DLD1 (cell line): ENCODE results near the gene SPTLC2.

ENCODE experiments used
- in situ Hi-C: cut with HindIII; loops from 2 replicates; pipeline ENCODE4 v1.10.0; 2017; ENCODE audit warnings: low sequenced_read_pairs

The SPTLC2 gene

DNA sequence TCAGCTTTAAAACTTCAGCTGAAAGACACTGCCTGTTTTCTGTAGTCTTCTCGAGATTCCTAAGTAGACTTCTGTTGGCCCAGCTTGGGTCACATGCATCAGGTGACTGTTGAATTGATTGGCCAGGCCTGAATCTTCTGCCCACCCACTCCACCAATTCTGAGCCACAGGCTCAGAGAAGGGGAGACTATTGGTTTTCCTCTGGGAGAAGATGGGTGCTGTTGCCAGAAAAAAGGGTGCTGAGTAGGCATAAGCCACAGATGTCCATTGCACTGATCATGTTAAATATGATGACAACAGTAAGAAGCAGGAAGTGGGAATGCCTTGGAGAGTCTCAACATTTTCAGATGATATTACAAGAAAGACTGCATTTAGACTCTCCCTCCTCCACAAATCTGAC lies 6.8 kb upstream of the SPTLC2 start:
- in situ Hi-C loops: no loop called here

DNA sequence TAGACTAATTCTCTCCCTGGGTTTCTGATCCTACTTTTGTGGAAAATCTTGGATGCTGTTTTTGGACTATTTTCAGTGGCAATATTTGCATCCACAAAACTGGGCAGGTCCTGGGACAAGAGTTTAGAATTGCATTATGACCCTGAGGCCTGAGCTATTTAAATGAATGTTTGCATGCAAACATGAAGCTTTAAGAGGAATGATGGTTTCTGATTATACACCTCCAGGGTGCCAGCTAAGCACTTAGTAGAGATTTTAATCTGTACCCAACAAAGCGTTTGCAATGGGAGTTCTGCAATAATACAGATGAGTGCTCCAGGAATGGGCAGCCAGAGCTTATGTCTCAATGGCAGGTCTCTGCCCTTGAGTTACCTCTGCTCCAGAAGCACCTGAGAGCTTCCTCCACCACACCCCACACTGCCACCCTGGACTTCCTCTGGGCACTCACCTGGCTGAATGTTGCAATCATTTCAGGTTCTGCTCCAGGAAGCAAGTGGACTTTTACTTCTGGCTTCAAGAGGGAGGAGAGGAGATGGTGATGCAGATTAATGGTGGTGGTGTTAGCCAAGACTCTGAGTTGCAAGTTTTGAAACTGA lies 6.0 kb upstream of the SPTLC2 start:
- in situ Hi-C loops: no loop called here

DNA sequence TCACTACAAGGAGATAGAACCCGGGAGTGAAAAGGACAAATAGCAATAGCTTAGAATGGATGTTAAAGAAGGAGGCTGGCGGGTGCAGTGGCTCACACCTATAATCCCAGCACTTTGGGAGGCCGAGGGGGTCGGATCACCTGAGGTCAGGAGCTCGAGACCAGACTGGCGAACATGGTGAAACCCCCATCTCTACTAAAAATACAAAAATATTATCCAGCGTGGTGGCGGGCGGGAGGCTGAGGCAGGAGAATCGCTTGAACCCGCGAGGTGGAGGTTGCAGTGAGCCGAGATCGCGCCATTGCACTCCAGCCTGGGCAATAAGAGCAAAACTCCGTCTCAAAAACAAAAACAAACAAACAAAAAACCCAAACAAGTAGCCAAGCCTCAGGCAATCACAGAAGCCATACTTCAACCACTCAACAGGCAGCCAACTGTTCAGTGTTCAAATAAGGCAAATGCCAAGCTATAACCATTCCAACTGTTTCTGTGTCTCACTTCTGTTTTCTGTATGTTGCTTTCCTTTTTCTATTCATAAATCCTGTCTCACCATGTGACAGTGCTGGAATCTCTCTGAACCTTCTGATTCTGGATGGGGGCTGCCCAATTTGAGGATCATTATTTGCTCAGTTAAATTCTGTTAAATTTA lies 3.9 kb upstream of the SPTLC2 start:
- in situ Hi-C loops: no loop called here

DNA sequence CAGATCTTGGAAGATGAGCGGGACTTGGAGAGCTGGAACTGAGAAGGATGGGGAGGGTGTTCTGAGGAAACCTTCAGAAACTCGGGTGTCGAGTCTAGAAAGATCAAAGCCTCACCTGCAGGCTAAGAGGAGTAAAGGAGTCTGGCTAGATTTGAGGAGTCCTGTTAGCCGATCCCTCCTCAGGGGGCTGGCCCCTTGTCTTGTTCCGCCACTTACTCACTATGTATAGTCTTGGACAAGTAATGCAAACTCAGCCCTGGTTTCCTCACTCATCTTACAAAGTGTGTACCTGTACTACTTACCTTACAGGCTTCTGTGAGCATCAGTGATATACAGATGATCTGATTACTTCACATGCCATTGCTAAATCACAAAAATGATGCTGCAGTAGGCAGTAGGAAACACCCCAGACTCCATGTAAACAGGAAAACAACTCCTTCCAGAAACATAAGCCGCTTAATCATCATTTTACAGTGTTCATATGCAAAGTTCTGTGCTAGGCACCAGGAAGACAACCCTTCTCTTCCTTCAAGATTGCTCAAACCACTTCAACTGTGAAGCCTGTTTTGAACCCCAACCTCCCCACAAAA lies 2.0 kb upstream of the SPTLC2 start:
- in situ Hi-C loops: no loop called here

DNA sequence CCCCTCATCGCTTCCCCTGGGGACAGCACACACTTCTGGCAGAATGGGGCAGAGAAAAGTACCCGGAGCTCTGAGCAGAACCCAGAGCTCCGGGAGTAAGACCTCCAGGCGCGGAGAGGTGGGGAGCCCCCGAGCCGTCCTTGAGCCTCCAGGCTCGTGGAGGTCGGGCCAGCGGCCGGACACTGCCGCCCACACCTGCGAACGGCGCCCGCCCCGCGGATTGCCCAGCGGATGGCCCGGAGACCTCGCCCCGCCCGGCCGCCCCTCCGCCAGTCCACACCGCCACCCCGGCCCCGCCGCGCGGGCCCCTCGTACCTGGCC lies 344 bp downstream of the SPTLC2 start:
- in situ Hi-C loops: no loop called here

DNA sequence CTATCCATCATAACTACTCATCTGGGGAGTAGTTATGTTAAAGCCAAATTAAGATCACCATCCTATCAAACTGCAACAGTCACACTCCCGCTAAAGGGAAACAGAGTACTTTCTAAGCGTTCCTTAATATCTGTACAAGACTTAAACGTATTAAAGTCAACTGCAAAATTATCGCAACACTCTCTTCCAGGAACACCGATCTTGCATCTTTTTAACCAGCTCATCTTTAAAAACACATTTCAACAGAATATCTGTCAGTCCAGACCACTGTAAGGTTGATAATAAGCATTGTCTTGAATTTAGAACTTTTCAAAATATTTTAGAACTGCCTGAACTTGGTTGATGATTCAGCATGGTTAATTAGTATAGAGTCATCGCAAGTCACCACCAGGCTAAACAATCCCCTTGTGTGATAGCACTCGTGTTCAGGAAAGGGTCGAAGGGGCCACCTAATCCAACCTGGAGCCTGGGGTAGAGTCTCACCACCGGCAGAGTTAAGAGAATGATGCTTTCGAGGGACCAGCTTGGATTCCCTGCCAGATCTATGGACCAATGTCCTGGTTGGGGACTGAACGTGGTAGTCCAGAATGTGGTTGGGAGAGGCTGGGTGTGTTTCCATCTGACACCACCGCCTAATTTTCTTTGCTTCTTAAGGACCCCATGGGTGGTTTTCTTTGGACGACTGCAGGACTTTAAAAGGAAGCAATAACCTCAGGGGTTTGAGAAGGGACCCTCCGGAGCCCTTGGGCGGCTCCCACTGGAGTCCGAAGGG lies 890 bp downstream of the SPTLC2 start:
- in situ Hi-C loops: no loop called here

DNA sequence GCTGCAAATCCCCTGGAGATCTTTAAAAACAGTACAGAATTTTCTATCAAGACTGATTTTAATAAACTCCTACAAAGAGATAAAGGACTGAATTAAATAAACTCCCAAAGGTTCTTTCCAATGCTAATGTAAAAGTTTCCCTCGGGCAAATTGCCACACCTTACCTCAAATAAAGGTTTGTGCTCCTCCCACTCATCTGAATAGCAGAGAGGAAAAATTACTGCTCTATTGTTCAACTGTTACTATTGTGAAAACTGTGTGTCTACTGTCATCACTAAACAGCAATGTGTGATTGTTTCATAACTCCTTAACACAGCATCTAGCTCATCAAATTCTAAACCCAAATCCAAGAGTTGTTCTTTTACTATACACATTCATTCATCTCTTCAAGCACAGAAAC lies 3.2 kb downstream of the SPTLC2 start:
- in situ Hi-C loops: no loop called here

DNA sequence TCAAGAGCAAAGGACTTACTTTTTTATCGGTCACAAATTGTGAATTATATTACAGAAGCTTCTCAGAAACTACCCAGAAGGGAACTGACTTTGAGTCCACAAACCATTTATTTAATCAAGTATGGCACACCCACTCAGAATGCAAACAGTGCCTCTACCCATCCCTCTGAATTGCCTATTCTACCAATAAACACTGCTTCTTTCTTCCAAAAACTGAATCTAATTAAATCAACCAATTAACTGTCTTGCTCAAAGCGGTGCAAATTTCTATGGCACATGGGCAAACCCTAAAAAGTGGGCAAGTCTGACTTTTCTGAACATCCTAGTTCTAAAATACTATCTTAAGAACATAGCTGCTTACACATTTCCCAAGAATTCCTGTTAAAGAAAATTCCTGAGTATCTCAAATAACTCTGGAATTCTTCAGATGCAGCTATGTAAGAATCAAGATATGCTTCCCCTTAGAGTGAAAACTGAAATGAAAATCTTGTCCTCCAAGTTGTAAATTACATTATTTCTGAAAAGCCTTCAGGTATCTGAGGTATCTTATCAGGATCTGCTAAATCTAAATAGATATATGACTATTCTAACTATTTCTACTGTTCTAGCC lies 4.3 kb downstream of the SPTLC2 start:
- in situ Hi-C loops: no loop called here

DNA sequence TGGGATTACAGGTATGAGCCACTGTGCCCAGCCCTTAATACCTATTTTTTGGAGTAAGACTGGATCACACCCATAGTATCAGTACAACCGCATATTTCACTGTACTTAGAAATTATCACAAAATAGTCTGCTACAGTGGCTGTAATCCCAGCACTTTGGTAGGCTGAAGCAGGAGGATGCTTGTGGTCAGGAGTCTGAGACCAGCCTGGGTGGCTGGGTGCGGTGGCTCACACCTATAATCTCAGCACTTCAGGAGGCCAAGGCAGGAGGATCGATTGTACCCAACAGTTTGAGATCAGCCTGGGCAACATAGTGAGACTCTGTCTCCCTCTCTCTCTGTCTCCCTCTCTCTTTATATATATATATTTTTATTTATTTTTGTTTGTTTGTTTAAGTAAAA lies 5.9 kb downstream of the SPTLC2 start:
- in situ Hi-C loops: no loop called here

DNA sequence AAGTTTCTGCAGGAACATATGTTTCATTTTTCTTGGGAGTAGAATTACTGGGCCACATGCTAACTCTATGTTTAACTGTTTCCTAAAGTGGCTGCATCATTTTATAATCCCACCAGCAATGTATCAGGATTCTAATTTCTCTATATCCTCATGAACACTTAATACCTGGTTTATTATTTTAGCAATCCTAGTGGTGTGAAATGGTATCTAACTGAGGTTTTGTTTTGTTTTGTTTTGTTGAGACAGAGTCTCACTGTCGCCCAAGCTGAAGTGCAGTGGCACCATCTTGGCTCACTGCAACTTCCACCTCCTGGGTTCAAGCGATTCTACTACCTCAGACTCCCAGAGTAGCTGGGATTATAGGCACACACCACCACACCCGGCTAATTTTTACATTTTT lies 6.5 kb downstream of the SPTLC2 start:
- in situ Hi-C loops: no loop called here

DNA sequence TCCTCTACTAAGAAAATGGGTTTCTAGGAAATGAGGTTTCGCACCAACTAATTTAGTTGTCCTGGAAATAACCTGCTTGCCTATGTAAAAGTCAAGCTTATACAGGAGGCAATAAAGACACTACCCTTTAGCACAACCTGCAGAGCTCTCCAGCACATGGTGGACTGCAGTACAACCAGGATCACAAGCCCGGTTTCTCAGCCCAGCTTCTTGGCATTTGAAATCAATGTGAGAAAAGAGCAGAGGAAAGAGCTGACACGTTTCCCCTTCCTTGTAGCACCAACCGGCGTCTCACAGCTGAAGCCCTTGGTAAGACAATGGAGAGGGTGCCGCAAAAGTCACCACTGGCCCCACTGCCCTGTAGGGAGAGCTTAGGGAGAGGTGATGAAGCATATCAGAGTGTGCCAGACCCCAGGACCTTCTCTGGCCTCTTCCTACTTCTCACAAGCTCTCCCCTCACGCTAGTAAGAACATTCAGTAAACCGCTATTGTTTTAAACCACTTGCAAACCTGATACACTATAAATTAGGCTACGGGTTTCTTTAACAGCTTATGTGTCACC lies 8.6 kb downstream of the SPTLC2 start:
- in situ Hi-C loops: no loop called here

DNA sequence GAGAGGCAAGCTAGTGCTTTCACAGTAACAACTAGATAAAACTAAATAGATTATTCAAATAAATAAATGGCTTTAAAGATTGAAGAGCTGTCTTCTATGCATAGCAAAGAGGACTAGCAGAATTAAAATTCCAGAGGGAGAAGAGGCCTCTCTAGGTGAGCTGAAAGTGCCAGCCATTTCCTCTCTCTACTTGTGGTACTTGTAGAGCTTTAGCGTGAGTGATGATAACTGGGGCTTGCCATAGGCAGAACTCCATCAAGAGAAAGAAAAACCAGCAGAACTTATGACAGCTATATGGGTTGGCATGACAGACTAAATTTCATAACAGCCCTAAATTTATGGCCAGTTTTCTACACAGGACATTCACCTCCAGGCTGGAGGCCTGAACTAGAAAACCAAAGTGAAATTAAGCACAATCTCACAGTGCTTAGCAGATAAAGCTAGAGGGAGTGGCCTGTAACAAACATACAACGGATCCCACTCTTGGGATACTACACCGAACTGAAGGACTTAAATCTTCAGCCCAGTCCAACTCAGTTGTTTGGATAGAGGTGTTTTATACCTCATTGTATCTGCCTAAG lies 11.0 kb downstream of the SPTLC2 start:
- in situ Hi-C loops: no loop called here

DNA sequence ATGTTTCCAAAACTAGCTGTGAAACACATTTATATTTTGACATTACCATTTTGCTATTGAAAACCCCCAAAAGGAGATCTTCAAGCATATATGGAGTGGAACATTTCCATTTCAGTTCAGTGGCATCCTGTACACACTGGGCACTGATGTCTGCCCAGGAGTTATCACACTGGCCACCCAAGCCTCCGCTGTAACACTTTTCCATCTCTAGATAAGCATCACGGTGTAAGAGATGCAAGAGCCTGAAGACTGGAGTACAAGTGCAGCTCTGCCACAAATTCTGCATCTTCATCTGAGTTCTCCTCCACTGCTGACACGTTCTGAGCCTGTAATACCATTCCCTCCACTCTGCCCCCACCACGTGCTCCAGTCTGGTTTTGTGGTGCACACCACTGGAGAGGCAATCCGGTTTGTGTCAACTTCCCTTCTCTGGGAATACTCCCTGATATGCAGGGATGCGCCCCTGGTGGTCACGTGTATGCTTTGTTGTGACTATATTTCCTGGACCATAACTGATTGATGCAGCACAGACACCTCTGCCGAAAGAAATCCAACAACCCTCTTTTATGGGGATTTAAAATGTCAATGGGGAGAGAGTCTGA lies 12.7 kb downstream of the SPTLC2 start:
- in situ Hi-C loops: no loop called here

DNA sequence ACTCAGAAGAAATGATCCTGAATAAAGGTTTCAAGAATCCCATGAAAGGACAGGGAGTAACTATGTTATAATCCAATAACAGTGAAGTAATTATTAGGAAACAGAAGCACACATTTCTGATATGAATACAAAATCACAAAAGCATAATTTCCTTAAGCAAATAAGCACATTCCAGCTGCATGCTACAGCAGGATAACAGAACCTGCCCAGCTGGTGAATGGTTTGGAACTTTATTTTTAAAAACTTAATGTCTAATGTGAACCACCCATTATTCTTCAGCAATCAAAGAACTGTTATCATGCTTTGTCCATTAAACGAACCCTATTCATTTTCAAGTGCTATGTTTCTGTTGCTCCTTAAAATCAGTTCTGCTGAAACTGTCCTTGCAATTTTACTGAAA lies 13.4 kb downstream of the SPTLC2 start:
- in situ Hi-C loops: no loop called here

DNA sequence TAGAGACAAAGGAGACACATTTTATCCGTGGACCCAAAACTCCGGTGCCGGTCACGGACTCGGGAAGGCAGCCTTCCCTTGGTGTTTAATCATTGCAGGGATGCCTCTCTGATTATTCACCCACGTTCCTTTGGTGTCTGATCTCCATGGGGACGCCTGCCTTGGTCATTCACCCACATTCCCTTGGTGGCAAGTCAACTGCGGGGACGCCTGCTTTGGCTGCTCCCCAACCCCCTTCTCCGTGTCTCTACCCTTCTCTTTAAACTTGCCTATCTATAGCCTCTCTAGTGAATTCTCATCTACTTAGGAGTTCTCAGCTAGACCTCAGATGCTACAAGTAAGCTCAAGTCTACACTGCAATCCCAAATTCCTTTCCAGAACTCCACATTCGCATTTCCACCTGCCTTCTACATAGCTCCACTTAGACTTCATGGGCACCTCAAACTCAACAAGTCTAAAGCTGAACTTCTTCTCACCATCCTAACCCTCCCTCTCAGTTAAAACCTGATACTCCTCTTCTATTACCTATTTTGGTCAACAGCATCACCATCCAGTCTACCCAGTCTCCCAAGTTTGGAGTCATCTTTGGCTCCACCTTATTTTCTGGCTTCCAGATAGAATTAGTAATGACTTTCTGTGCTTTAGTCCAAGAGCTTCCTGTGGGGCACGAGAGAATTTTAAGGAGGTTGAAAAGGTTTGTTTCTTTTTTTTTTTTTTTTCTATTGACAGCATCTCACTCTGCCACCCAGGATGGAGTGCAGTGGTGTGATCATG lies 14.4 kb downstream of the SPTLC2 start:
- in situ Hi-C loops: no loop called here

DNA sequence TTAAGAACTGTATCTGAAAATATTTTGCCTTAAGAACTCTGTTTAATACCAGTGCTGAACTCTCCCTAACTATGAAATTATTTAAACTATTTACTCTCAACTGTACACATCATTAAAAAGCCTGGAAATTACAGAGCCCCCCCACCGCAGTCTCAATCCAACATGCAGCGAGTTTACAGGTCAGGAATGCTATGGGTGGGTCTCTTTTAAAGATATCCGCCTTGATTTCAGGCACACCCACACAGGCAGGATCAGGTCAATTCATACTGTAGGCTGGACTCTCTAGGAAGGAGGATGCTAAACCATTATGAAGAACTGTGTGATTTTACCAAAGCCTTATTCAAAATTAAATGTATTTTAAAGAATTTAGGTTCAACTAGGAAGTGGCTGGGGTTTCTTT lies 16.5 kb downstream of the SPTLC2 start:
- in situ Hi-C loops: no loop called here

DNA sequence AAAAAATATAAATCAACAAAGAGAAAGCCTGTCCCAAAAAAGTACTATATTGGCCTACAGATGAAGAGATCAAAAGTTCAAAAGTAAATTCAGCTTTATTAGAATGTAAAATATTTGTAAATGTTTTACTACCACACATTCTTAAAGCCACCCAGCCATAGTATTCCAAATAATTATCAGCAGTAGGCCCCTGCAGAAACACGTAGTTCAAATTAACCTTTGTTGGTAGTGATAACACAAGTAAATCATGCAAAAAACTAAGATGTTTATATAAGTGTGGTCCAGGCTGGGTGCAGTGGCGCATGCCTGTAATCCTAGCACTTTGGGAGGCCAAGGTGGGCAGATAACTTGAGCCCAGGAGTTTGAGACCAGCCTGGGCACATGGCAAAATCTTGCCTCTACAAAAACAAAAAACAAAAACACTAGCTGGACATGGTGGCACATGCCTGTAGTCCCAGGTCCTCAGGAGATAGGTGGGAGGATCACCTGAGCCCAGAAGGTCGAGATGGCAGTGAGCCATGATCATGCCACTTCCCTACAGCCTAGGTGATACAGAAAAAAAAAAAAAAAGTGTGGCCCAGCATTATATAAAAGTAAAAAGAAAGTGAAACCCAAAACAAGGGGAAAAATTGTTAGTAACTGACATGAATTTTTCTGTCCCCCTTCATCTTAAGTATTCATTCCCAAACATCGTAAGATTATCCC lies 17.9 kb downstream of the SPTLC2 start:
- in situ Hi-C loops: no loop called here

DNA sequence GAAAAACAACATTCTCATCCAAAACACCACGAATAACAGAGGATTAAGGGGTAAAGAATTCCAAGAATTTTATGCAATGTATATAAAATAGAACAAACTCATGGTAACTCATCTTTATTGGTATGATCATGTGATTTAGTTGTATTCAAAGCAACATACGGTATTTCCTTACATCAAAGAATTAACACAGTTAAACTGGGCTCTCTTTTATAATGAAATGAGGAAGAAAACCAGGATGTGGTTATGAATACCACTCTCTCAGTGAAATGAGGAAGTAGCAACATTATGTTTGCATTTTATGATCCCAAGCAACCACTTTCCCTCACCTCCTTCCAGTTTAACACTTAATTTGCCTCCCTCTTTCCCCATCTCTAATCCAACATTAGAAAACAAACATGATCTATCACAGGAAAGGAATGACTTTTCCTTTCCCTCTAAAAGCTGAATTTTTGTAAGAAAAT lies 22.9 kb downstream of the SPTLC2 start:
- in situ Hi-C loops: no loop called here

DNA sequence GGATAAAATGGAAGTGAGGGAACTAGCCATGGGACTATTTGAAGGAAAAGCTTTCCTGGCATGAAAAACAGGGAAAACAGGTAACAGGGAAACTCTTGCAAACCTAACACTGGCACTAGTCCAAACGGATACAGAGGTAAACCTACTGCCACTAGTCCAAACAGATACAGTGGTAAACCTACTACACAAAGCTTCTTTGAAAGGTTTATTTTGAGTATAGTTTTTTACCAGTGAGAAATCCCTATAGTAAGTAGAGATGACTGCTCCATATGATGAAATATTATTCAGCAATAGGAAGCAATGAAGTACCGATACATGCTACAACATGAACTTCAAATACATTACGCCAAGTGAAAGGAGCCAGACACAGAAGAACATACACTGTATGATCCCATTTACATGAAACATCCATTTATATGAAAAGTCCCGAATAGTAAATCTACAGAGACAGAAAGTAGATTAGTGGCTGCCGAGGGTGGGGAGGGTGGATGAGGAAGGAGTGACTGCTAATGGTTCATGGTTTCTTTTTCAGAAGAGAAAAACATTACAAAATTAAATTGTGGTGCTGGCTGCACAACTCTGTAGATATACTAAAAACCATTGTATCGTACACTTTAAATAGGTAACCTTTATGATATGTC lies 25.5 kb downstream of the SPTLC2 start:
- in situ Hi-C loops: no loop called here
